Measurements from ENCODE around the gene NCAPG2.

DNA sequence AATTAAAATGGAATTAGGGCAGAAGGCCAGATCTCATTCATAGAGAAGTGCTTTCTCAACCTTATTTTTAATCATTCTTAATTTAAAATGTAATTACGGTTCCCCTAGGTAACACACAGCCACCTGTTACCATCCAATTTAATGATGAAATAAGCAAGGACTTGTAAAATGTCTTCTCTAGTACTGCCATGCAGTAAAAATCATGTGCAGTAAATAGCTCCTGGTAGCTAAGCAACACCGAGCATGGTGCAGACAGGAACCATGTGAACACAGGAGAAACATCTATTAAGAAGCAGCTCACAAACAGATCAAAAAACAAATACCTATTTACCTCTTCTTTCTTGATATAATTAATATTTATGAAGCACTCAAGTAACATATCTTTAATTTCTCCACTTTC, 15.1 kb downstream of the NCAPG2 start:
- no peak for TF ChIP-seq EZH2 (IDR thresholded peaks at IDR 0.05; ENCODE audit: low read length)
- TF ChIP-seq, protein P1, sequence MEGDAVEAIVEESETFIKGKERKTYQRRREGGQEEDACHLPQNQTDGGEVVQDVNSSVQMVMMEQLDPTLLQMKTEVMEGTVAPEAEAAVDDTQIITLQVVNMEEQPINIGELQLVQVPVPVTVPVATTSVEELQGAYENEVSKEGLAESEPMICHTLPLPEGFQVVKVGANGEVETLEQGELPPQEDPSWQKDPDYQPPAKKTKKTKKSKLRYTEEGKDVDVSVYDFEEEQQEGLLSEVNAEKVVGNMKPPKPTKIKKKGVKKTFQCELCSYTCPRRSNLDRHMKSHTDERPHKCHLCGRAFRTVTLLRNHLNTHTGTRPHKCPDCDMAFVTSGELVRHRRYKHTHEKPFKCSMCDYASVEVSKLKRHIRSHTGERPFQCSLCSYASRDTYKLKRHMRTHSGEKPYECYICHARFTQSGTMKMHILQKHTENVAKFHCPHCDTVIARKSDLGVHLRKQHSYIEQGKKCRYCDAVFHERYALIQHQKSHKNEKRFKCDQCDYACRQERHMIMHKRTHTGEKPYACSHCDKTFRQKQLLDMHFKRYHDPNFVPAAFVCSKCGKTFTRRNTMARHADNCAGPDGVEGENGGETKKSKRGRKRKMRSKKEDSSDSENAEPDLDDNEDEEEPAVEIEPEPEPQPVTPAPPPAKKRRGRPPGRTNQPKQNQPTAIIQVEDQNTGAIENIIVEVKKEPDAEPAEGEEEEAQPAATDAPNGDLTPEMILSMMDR (optimal IDR thresholded peaks at IDR 0.05 in 1 of 3, IDR thresholded peaks at IDR 0.05 in 1 of 3, conservative IDR thresholded peaks at IDR 0.05 in 1 of 3; ENCODE audit: extremely low read depth in 1 of 3, insufficient read depth in 2 of 3, low read length in 3 of 3), result no peak

All from keratinocyte (primary cell).